Aorta (tissue), 5 donors: ENCODE data around the gene CCDC33. TPM values are rescaled to one million over a fixed set of nuclear protein-coding genes. Genes with fewer than 3 reads are reported as not detected.

Experiments used
- ATAC-seq: fragments of 200-7000 bp; cut with Tn5 transposase; one replicate; pipeline ENCODE4 v1.9.1; 2022; ENCODE audit warnings: moderate library complexity; ENCODE audit not compliant: low FRiP score
- DNase-seq, 2 donors: peaks; one replicate each; pipeline ENCODE4 v3.0.0-alpha.2; 2020
- H3K27ac ChIP-seq, 2 donors: one replicate each; pipeline ENCODE4 v1.5.1; 2013; ENCODE audit warnings: low read length in 2 of 2, mild to moderate bottlenecking in 2 of 2, moderate library complexity in 2 of 2, control low read depth in 1 of 2, inconsistent platforms in 1 of 2, low read depth in 1 of 2
- H3K27me3 ChIP-seq, 2 donors: one replicate each; pipeline ENCODE4 v1.6.1; 2013; ENCODE audit warnings: control low read depth in 1 of 2, low read length in 1 of 2, mild to moderate bottlenecking in 1 of 2, moderate library complexity in 1 of 2; ENCODE audit not compliant: insufficient read depth in 2 of 2, control insufficient read depth in 1 of 2
- H3K36me3 ChIP-seq, 2 donors: one replicate each; pipeline ENCODE4 v1.6.1; 2013; ENCODE audit warnings: control low read depth in 1 of 2, low read length in 1 of 2, mild to moderate bottlenecking in 1 of 2; ENCODE audit not compliant: insufficient read depth in 2 of 2, control insufficient read depth in 1 of 2
- H3K4me1 ChIP-seq, 2 donors: one replicate each; pipeline ENCODE4 v1.6.1; 2013; ENCODE audit warnings: low read length in 2 of 2, control low read depth in 1 of 2, mild to moderate bottlenecking in 1 of 2, moderate library complexity in 1 of 2; ENCODE audit not compliant: insufficient read depth in 2 of 2, control insufficient read depth in 1 of 2
- H3K4me3 ChIP-seq, 2 donors: one replicate each; pipeline ENCODE4 v1.5.1; 2013; ENCODE audit warnings: low read length in 2 of 2, control low read depth in 1 of 2, mild to moderate bottlenecking in 1 of 2
- H3K9me3 ChIP-seq: one replicate; pipeline ENCODE4 v1.6.1; 2013; ENCODE audit warnings: mild to moderate bottlenecking, low read length; ENCODE audit not compliant: control insufficient read depth
- WGBS, 2 donors: extraction: QIAGEN DNeasy Blood & Tissue Kit; methylation state at CpG; one replicate each; pipeline ENCODE4 v1.1.7; 2013; 5-methylcytosine and 5-hydroxymethylcytosine counted together
- intact Hi-C, 2 donors: fragments of 100-400 bp; cut with DNase I; formaldehyde crosslinking; loops; one replicate each; pipeline versions ENCODE4 v1.14.2 to v1.15.0; 2022
- polyA plus RNA-seq, 2 donors: library from polyadenylated mRNA; stranded (reverse); fragments of 200-250 nt; gene quantifications; one replicate each; pipeline ENCODE4 v1.2.3, GENCODE V29; 2013
- total RNA-seq, 2 donors: library from RNA; stranded (reverse); fragmentation: NEBNext Ultra II Directional; extraction: Animal tissue kit (Norgen Biotek cat#: 25700); gene quantifications; one replicate each; pipeline ENCODE4 v1.2.1, GENCODE V29; 2021
- donor health status: healthy with polysubstance abuse.
- donor health status: Bipolar disorder and iron deficiency.
- donor health status: DM: no; HTN: no; CAD: no.
- donor health status: DM: no; HTN: no; CAD: no.
- donor health status: DM: yes; HTN: yes; CAD: no.

The CCDC33 gene
- total and polyA plus RNA-seq, 4 donors: not detected

DNA sequence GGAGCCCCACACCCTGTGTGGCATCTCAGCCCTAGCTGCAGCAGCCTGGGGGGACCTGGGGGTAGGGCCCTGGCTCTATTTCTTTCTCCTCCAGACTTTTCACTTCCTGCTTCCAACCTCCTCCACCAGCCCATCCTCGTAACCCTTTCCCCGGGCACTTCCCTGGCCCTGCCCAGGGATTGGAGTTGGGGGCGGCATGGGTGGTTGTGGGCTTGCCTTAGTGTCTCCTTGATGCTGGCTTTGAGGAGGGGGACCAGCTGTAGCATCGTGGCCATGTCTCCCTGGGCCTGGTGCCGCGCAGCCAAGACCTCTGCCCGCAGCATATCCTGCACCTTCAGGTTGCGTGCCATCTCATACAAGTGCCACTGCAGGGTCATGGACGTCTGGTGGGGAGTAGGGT lies 103.2 kb downstream of the CCDC33 start:
- H3K36me3 ChIP-seq: no peaks in the 10 kb centered on the region
- no peaks in the 10 kb centered on the region for H3K9me3 ChIP-seq
- DNase-seq: peak in 1 of 2 donors; percentile 18
- no peaks in the 10 kb centered on the region for H3K27me3 ChIP-seq
- no peak for ATAC-seq
- no peak overlapping the region for H3K4me3 ChIP-seq
- 94 to 95% methylated on average over 9 of the region's 9 CpGs for WGBS, 2 donors
- no peak overlapping the region for H3K27ac ChIP-seq
- intact Hi-C loops: no loop called here
- H3K4me1 ChIP-seq: no peaks in the 10 kb centered on the region

DNA sequence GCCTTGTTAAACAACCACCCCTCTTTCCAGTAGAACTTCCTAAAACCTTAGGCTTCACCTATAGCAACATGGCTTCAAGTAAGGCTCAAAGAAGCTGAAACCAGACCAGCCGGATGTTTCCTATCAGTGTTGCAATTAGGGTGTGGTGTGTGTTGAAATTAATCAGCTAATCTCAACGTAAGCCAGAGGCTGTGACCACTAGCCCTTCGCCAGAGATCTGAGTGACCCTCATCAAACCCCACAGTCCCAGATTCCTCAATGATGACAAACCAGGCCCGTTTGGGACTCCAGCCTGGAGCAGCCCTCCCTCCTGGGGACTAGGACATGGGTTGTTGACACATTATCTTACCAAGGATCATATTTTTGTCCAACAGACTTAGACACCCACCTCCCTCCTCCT lies 104.0 kb downstream of the CCDC33 start:
- peak in 1 of 2 donors; percentile 11 for DNase-seq
- H3K4me3 ChIP-seq: no peak overlapping the region
- intact Hi-C loops: no loop called here
- H3K4me1 ChIP-seq: no peaks in the 10 kb centered on the region
- H3K27ac ChIP-seq: no peak overlapping the region
- H3K9me3 ChIP-seq: no peaks in the 10 kb centered on the region
- no peaks in the 10 kb centered on the region for H3K36me3 ChIP-seq
- 61 to 68% methylated on average over 4 of the region's 4 CpGs for WGBS, 2 donors
- no peak for ATAC-seq
- no peaks in the 10 kb centered on the region for H3K27me3 ChIP-seq

- intact Hi-C loops: no loop called here
- Histone ChIP-seq H3K36me3 (no peaks in the 10 kb centered on the region), H3K27ac (no peak overlapping the region), H3K4me1 (no peaks in the 10 kb centered on the region), H3K4me3 (no peak overlapping the region), H3K27me3 (no peaks in the 10 kb centered on the region), H3K9me3 (no peaks in the 10 kb centered on the region)
- WGBS, 2 donors: 92 to 93% methylated on average over 14 of the region's 14 CpGs
- ATAC-seq: no peak
- peak in 1 of 2 donors; percentile 16 for DNase-seq
Observed at GRCh38 chr15:74343127-74343796, 107.1 kb downstream of the CCDC33 start.

- Histone ChIP-seq H3K4me3 (no peak overlapping the region), H3K36me3 (no peaks in the 10 kb centered on the region), H3K4me1 (no peaks in the 10 kb centered on the region), H3K9me3 (no peaks in the 10 kb centered on the region), H3K27me3 (no peaks in the 10 kb centered on the region), H3K27ac (no peak overlapping the region)
- intact Hi-C loops: no loop called here
- peak in 1 of 2 donors; percentile 30 for DNase-seq
- no peak for ATAC-seq
- 92 to 93% methylated on average over 8 of the region's 8 CpGs for WGBS, 2 donors
Observed at GRCh38 chr15:74343797-74344127, 107.6 kb downstream of the CCDC33 start.

GRCh38 chr15:74345051-74345450 lies 108.9 kb downstream of the CCDC33 start:
- H3K27ac ChIP-seq: no peak overlapping the region
- no peak overlapping the region for H3K4me3 ChIP-seq
- no peak for ATAC-seq
- intact Hi-C loops: no loop called here
- H3K27me3 ChIP-seq: no peaks in the 10 kb centered on the region
- peak in 1 of 2 donors; percentile 8 for DNase-seq
- H3K4me1 ChIP-seq: no peaks in the 10 kb centered on the region
- 81 to 85% methylated on average over 10 of the region's 10 CpGs for WGBS, 2 donors
- H3K9me3 ChIP-seq: no peaks in the 10 kb centered on the region
- H3K36me3 ChIP-seq: no peaks in the 10 kb centered on the region

GRCh38 chr15:74347757-74348250 lies 111.7 kb downstream of the CCDC33 start:
- ATAC-seq (no peak), DNase-seq (peak in 1 of 2 donors; percentile 21)
- WGBS, 2 donors: 82 to 85% methylated on average over 13 of the region's 13 CpGs

DNA sequence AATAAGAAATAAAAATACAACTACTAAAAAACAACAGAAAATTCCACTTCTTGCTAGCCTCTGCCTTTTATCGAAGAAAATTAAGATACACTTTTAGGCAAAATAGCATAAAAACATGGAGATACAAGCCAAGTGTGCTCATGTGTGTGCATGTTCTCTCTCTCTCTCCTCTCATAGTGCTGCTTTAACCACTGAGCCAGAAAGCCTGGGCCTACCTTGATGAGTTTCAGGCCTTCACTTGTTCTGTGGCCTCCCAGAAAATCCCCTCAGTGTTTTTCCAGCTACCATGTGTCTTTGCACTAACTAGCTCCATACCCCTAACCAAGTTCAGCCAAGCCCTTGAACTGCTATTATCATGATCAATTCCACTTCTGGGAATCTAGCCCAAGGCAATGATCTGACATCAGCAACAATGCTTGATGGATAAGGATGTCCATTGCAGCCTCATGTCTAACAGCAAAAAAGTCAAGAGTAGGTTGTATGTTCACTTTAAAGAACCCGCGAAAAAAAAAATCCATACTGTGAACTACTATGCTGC lies 113.2 kb downstream of the CCDC33 start:
- intact Hi-C loops: no loop called here
- no peaks in the 10 kb centered on the region for H3K36me3 ChIP-seq
- no peak overlapping the region for H3K4me3 ChIP-seq
- no peaks in the 10 kb centered on the region for H3K9me3 ChIP-seq
- no peak for DNase-seq
- H3K27ac ChIP-seq: no peak overlapping the region
- H3K4me1 ChIP-seq: no peaks in the 10 kb centered on the region
- ATAC-seq: no peak
- H3K27me3 ChIP-seq: no peaks in the 10 kb centered on the region
- WGBS, 2 donors: 93 to 94% methylated on average over 3 of the region's 3 CpGs

More at GRCh38 chr15:74347757-74348250, 111.7 kb downstream of the CCDC33 start:
- Histone ChIP-seq H3K27me3 (no peaks in the 10 kb centered on the region), H3K36me3 (no peaks in the 10 kb centered on the region), H3K27ac (no peak overlapping the region), H3K4me3 (no peak overlapping the region), H3K9me3 (no peaks in the 10 kb centered on the region), H3K4me1 (no peaks in the 10 kb centered on the region)
- intact Hi-C loops: no loop called here

- H3K4me1 ChIP-seq: no peaks in the 10 kb centered on the region
- ATAC-seq: no peak
- H3K9me3 ChIP-seq: no peaks in the 10 kb centered on the region
- no peak overlapping the region for H3K27ac ChIP-seq
- H3K36me3 ChIP-seq: no peaks in the 10 kb centered on the region
- intact Hi-C loops: no loop called here
- no peaks in the 10 kb centered on the region for H3K27me3 ChIP-seq
- no peak for DNase-seq
- WGBS, 2 donors: 57 to 58% methylated on average over 14 of the region's 14 CpGs
- H3K4me3 ChIP-seq: no peak overlapping the region
Observed at GRCh38 chr15:74350295-74351275, 114.5 kb downstream of the CCDC33 start.
